ENCODE measurements around the gene DISP2. TPM values are rescaled to one million over a fixed set of nuclear protein-coding genes. Genes with fewer than 3 reads are reported as not detected.

Gene DISP2
- total RNA-seq, 2 donors from 2014 or later, result 0.04 to 0.40 TPM

- H3K27me3 ChIP-seq (ENCODE audit: control insufficient read depth, insufficient read depth, low read length, poor library complexity, severe bottlenecking), result peaks cover 53% of the 10 kb centered on the region
- H3K36me3 ChIP-seq (ENCODE audit: control insufficient read depth, insufficient read depth, low read length), result no peaks in the 10 kb centered on the region
- H3K4me3 ChIP-seq (ENCODE audit: low read length), result no peak overlapping the region
- no peaks in the 10 kb centered on the region for H3K9me3 ChIP-seq (ENCODE audit: control insufficient read depth, low read length)
- H3K4me3 Mint-ChIP-seq, result no peak overlapping the region
- no peaks in the 10 kb centered on the region for H3K4me1 ChIP-seq (ENCODE audit: control insufficient read depth, insufficient read depth, low read length)
- H3K9ac ChIP-seq (ENCODE audit: extremely low read depth, low read length, poor library complexity, severe bottlenecking), result no peak overlapping the region
- no peaks in the 10 kb centered on the region for H3K36me3 Mint-ChIP-seq (ENCODE audit: low read depth)
- H3K27ac ChIP-seq (ENCODE audit: low read depth, low read length), result no peak overlapping the region
- TF ChIP-seq, protein P1, sequence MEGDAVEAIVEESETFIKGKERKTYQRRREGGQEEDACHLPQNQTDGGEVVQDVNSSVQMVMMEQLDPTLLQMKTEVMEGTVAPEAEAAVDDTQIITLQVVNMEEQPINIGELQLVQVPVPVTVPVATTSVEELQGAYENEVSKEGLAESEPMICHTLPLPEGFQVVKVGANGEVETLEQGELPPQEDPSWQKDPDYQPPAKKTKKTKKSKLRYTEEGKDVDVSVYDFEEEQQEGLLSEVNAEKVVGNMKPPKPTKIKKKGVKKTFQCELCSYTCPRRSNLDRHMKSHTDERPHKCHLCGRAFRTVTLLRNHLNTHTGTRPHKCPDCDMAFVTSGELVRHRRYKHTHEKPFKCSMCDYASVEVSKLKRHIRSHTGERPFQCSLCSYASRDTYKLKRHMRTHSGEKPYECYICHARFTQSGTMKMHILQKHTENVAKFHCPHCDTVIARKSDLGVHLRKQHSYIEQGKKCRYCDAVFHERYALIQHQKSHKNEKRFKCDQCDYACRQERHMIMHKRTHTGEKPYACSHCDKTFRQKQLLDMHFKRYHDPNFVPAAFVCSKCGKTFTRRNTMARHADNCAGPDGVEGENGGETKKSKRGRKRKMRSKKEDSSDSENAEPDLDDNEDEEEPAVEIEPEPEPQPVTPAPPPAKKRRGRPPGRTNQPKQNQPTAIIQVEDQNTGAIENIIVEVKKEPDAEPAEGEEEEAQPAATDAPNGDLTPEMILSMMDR (conservative IDR thresholded peaks at IDR 0.05), result no peak
- H3K4me1 Mint-ChIP-seq, result no peaks in the 10 kb centered on the region
- no peak overlapping the region for H3K27ac Mint-ChIP-seq
- no peak for DNase-seq
- WGBS, 2 experiments (ENCODE audit: insufficient coverage in 1 of 2, insufficient read length in 1 of 2), result 60 to 88% methylated on average over 1 to 4 of the region's 4 CpGs
- H3K27me3 Mint-ChIP-seq (ENCODE audit: insufficient read depth), result peaks cover 54% of the 10 kb centered on the region
- no peaks in the 10 kb centered on the region for H3K9me3 Mint-ChIP-seq
Measured at GRCh38 chr15:40360015-40360414, 2.0 kb downstream of the DISP2 start.

DNA sequence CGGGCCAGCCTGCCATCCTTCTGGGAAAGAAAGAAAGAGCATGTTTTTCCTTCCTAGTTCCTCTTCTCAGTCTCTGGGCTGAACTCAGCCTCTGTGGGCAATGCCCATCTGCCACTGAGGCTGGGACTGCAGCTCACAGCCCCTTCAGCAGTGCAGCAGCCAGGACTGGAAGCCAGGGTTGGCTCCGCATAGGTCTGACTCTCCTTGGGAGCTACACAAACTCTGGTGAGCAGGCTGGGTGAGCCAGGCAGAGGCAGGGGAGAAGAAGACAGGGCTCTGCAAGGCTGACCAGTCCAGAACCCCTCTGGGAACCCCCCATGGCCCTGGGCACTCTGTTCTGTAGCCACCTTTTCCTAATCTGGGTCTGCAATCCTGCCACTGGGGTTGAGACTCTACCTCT is 3.6 kb downstream of the DISP2 start:
- H3K36me3 ChIP-seq (ENCODE audit: control insufficient read depth, insufficient read depth, low read length), result no peaks in the 10 kb centered on the region
- H3K27ac ChIP-seq (ENCODE audit: low read depth, low read length), result no peak overlapping the region
- TF ChIP-seq, protein P1 (conservative IDR thresholded peaks at IDR 0.05), result no peak
- no peak overlapping the region for H3K27ac Mint-ChIP-seq
- H3K9me3 Mint-ChIP-seq, result no peaks in the 10 kb centered on the region
- DNase-seq, result peak; percentile 34
- no peaks in the 10 kb centered on the region for H3K9me3 ChIP-seq (ENCODE audit: control insufficient read depth, low read length)
- H3K36me3 Mint-ChIP-seq (ENCODE audit: low read depth), result no peaks in the 10 kb centered on the region
- peaks cover 62% of the 10 kb centered on the region for H3K27me3 Mint-ChIP-seq (ENCODE audit: insufficient read depth)
- 86 to 100% methylated on average over 2 of the region's 2 CpGs for WGBS, 2 experiments (ENCODE audit: insufficient coverage in 1 of 2, insufficient read length in 1 of 2)
- H3K4me1 Mint-ChIP-seq, result no peaks in the 10 kb centered on the region
- no peak overlapping the region for H3K4me3 ChIP-seq (ENCODE audit: low read length)
- H3K4me3 Mint-ChIP-seq, result no peak overlapping the region
- peaks cover 61% of the 10 kb centered on the region for H3K27me3 ChIP-seq (ENCODE audit: control insufficient read depth, insufficient read depth, low read length, poor library complexity, severe bottlenecking)
- H3K4me1 ChIP-seq (ENCODE audit: control insufficient read depth, insufficient read depth, low read length), result no peaks in the 10 kb centered on the region
- no peak overlapping the region for H3K9ac ChIP-seq (ENCODE audit: extremely low read depth, low read length, poor library complexity, severe bottlenecking)

- H3K9me3 ChIP-seq (ENCODE audit: control insufficient read depth, low read length), result no peaks in the 10 kb centered on the region
- 84 to 92% methylated on average over 6 to 8 of the region's 8 CpGs for WGBS, 2 experiments (ENCODE audit: insufficient coverage in 1 of 2, insufficient read length in 1 of 2)
- peaks cover 65% of the 10 kb centered on the region for H3K27me3 ChIP-seq (ENCODE audit: control insufficient read depth, insufficient read depth, low read length, poor library complexity, severe bottlenecking)
- Mint-ChIP-seq H3K27ac (no peak overlapping the region), H3K4me3 (no peak overlapping the region), H3K27me3 (ENCODE audit: insufficient read depth) (peaks cover 67% of the 10 kb centered on the region), H3K9me3 (no peaks in the 10 kb centered on the region), H3K4me1 (no peaks in the 10 kb centered on the region), H3K36me3 (ENCODE audit: low read depth) (no peaks in the 10 kb centered on the region)
- TF ChIP-seq, protein P1 (conservative IDR thresholded peaks at IDR 0.05), result no peak
- H3K4me1 ChIP-seq (ENCODE audit: control insufficient read depth, insufficient read depth, low read length), result no peaks in the 10 kb centered on the region
- no peak overlapping the region for H3K9ac ChIP-seq (ENCODE audit: extremely low read depth, low read length, poor library complexity, severe bottlenecking)
- DNase-seq, result peak; percentile 34
- no peak overlapping the region for H3K4me3 ChIP-seq (ENCODE audit: low read length)
- no peaks in the 10 kb centered on the region for H3K36me3 ChIP-seq (ENCODE audit: control insufficient read depth, insufficient read depth, low read length)
- H3K27ac ChIP-seq (ENCODE audit: low read depth, low read length), result no peak overlapping the region
Measured at GRCh38 chr15:40363611-40364010, 5.6 kb downstream of the DISP2 start.

Measured in endodermal cell (in vitro differentiated cells).